Activated CD8-positive, alpha-beta memory T cell treated with anti-CD3 and anti-CD28 coated beads, Interleukin-2, amount 50 U/mL, for 4 hours (primary cell): ENCODE data around the gene CRK.
"Not testable (repeated sequence)": the region's sequence is repeated elsewhere in the genome, so short reads cannot be mapped to it uniquely, and the experiment has no call there.

ENCODE experiments used
- DNase-seq: peaks from one replicate; pipeline ENCODE4 v3.0.0-alpha.2; 2020

Gene CRK

GRCh38 chr17:1379930-1380313, 76.1 kb downstream of the CRK start:
- no peak for DNase-seq

GRCh38 chr17:1379208-1379929, 76.7 kb downstream of the CRK start:
- no peak for DNase-seq

GRCh38 chr17:1378476-1378860, 77.6 kb downstream of the CRK start:
- DNase-seq: not testable (repeated sequence)

- DNase-seq: no peak
These were observed 78.7 kb downstream of the CRK start for GRCh38 chr17:1377334-1377733.

- DNase-seq: no peak
These were observed 80.0 kb downstream of the CRK start for GRCh38 chr17:1376061-1376460.

GRCh38 chr17:1375615-1376014, 80.4 kb downstream of the CRK start:
- no peak for DNase-seq

- DNase-seq: no peak
These were observed 81.4 kb downstream of the CRK start for GRCh38 chr17:1374431-1375177.

GRCh38 chr17:1373707-1374237, 82.3 kb downstream of the CRK start:
- DNase-seq: no peak

- no peak for DNase-seq
These were observed 83.4 kb downstream of the CRK start for GRCh38 chr17:1372618-1373017.

GRCh38 chr17:1371893-1372590, 84.0 kb downstream of the CRK start:
- DNase-seq: no peak
